GM21526 (cell line): ENCODE data around the gene AMFR.

Experiments
- ATAC-seq: cut with Tn5 transposase; IDR thresholded peaks from one replicate; pipeline ENCODE4 v1.9.1; 2021; ENCODE audit warnings: moderate library complexity; ENCODE audit not compliant: unreplicated experiment, low FRiP score

The AMFR gene

GRCh38 chr16:56365552-56365951, 59.8 kb downstream of the AMFR start:
- no peak for ATAC-seq

- ATAC-seq: no peak
Observed at GRCh38 chr16:56364865-56365264, 60.5 kb downstream of the AMFR start.

GRCh38 chr16:56363781-56364565, 61.4 kb downstream of the AMFR start:
- no peak for ATAC-seq

- ATAC-seq: no peak
Observed at GRCh38 chr16:56363181-56363716, 62.1 kb downstream of the AMFR start.

- no peak for ATAC-seq
Observed at GRCh38 chr16:56362706-56363105, 62.6 kb downstream of the AMFR start.

GRCh38 chr16:56362057-56362655, 63.2 kb downstream of the AMFR start:
- ATAC-seq: no peak

GRCh38 chr16:56360117-56361008, 65.0 kb downstream of the AMFR start:
- no peak for ATAC-seq

- ATAC-seq: no peak
Observed at GRCh38 chr16:56357765-56358322, 67.5 kb downstream of the AMFR start.

- ATAC-seq: no peak
Observed at GRCh38 chr16:56357241-56357764, 68.0 kb downstream of the AMFR start.

- ATAC-seq: peak; percentile 88
Observed at GRCh38 chr16:56356276-56357240, 68.8 kb downstream of the AMFR start.

- ATAC-seq: no peak
Observed at GRCh38 chr16:56355786-56356275, 69.5 kb downstream of the AMFR start.

- no peak for ATAC-seq
Observed at GRCh38 chr16:56355221-56355620, 70.1 kb downstream of the AMFR start.

GRCh38 chr16:56354746-56355145, 70.6 kb downstream of the AMFR start:
- no peak for ATAC-seq

GRCh38 chr16:56354016-56354415, 71.3 kb downstream of the AMFR start:
- ATAC-seq: no peak

GRCh38 chr16:56353054-56353921, 72.1 kb downstream of the AMFR start:
- ATAC-seq: no peak

GRCh38 chr16:56352351-56353053, 72.8 kb downstream of the AMFR start:
- no peak for ATAC-seq

- ATAC-seq: no peak
Observed at GRCh38 chr16:56351481-56351880, 73.9 kb downstream of the AMFR start.
